Islet precursor cell (in vitro differentiated cells): ENCODE measurements around the gene JAGN1.
"Not testable (repeated sequence)": the region's sequence is repeated elsewhere in the genome, so short reads cannot be mapped to it uniquely, and the experiment has no call there.

Experiments used
- DNase-seq: peaks from one replicate; pipeline ENCODE4 v3.0.0-alpha.2; 2018

JAGN1 gene

GRCh38 chr3:9867106-9867505 is 23.3 kb upstream of the JAGN1 start:
- DNase-seq: no peak

GRCh38 chr3:9869955-9870354 is 20.5 kb upstream of the JAGN1 start:
- no peak for DNase-seq

GRCh38 chr3:9870978-9871377 is 19.4 kb upstream of the JAGN1 start:
- no peak for DNase-seq

- DNase-seq: not testable (repeated sequence)
Observed at GRCh38 chr3:9872067-9872466, 18.3 kb upstream of the JAGN1 start.

GRCh38 chr3:9875448-9875847 is 15.0 kb upstream of the JAGN1 start:
- no peak for DNase-seq

GRCh38 chr3:9876255-9876654 is 14.2 kb upstream of the JAGN1 start:
- not testable (repeated sequence) for DNase-seq

GRCh38 chr3:9876991-9877390 is 13.4 kb upstream of the JAGN1 start:
- DNase-seq: no peak

- no peak for DNase-seq
Observed at GRCh38 chr3:9878700-9879099, 11.7 kb upstream of the JAGN1 start.

GRCh38 chr3:9879830-9880549 is 10.4 kb upstream of the JAGN1 start, which contains the start of gene CIDEC:
Gene CIDEC (minus strand): TSS chr3:9880253. CDS start chr3:9878486, 1,767 bp downstream.
- DNase-seq: no peak

GRCh38 chr3:9881441-9881840 is 9.0 kb upstream of the JAGN1 start:
- DNase-seq: no peak

GRCh38 chr3:9883706-9884554 is 6.5 kb upstream of the JAGN1 start:
- no peak for DNase-seq

GRCh38 chr3:9884555-9885165 is 5.8 kb upstream of the JAGN1 start:
- DNase-seq: peak; percentile 97

GRCh38 chr3:9886328-9886727 is 4.1 kb upstream of the JAGN1 start:
- DNase-seq: no peak

GRCh38 chr3:9887480-9887879 is 2.9 kb upstream of the JAGN1 start:
- DNase-seq: no peak

- DNase-seq: no peak
Observed at GRCh38 chr3:9888540-9888939, 1.9 kb upstream of the JAGN1 start.

- DNase-seq: no peak
Observed at GRCh38 chr3:9889405-9889804, 1.0 kb upstream of the JAGN1 start.

- no peak for DNase-seq
Observed at GRCh38 chr3:9891072-9891622, 737 bp downstream of the JAGN1 start.

- DNase-seq: no peak
Observed at GRCh38 chr3:9893739-9894138, 3.3 kb downstream of the JAGN1 start.

- DNase-seq: not testable (repeated sequence)
Observed at GRCh38 chr3:9895715-9896114, 5.3 kb downstream of the JAGN1 start.

GRCh38 chr3:9896755-9897407 is 6.5 kb downstream of the JAGN1 start:
- not testable (repeated sequence) for DNase-seq

- no peak for DNase-seq
Observed at GRCh38 chr3:9897408-9898372, 7.3 kb downstream of the JAGN1 start.
